LNCaP clone FGC (cell line): ENCODE data around the gene ARMC9.

Source experiments
- DNase-seq: peaks from one replicate; pipeline ENCODE4 v3.0.0-alpha.2; 2011; ENCODE audit warnings: low read depth
- H3K4me3 ChIP-seq: 2 replicates; pipeline ENCODE4 v1.5.1; 2011; ENCODE audit warnings: mild to moderate bottlenecking, low read depth, low read length, control low read depth
- CTCF ChIP-seq: IDR thresholded peaks from 2 replicates; pipeline ENCODE4 v1.5.1; 2012; ENCODE audit warnings: mild to moderate bottlenecking; ENCODE audit not compliant: control insufficient read depth, insufficient read depth; ENCODE audit errors: extremely low read depth

ARMC9 gene

GRCh38 chr2:231213931-231214642, 15.7 kb downstream of the ARMC9 start:
- no peak for DNase-seq
- no peak overlapping the region for H3K4me3 ChIP-seq
- no peak for TF ChIP-seq CTCF

- no peak overlapping the region for H3K4me3 ChIP-seq
- TF ChIP-seq CTCF = no peak
- DNase-seq = no peak
Observed at GRCh38 chr2:231218366-231218765, 19.9 kb downstream of the ARMC9 start.

- TF ChIP-seq CTCF = no peak
- H3K4me3 ChIP-seq = no peak overlapping the region
Observed at GRCh38 chr2:231219289-231219688, 20.9 kb downstream of the ARMC9 start.

GRCh38 chr2:231221761-231222160, 23.3 kb downstream of the ARMC9 start:
- H3K4me3 ChIP-seq = no peak overlapping the region
- DNase-seq = no peak
- no peak for TF ChIP-seq CTCF

More at GRCh38 chr2:231219289-231219688, 20.9 kb downstream of the ARMC9 start:
- DNase-seq = no peak

- no peak overlapping the region for H3K4me3 ChIP-seq
- no peak for DNase-seq
- no peak for TF ChIP-seq CTCF
Observed at GRCh38 chr2:231222318-231223000, 24.0 kb downstream of the ARMC9 start.

GRCh38 chr2:231223001-231223375, 24.6 kb downstream of the ARMC9 start:
- no peak for DNase-seq
- TF ChIP-seq CTCF = no peak
- no peak overlapping the region for H3K4me3 ChIP-seq

GRCh38 chr2:231223458-231223976, 25.1 kb downstream of the ARMC9 start:
- no peak for DNase-seq
- no peak for TF ChIP-seq CTCF
- H3K4me3 ChIP-seq = no peak overlapping the region
